Duodenal mucosa (tissue), 2 donors: Measurements from ENCODE around the gene BROX.

Experiments used
- H3K27ac ChIP-seq: one replicate; pipeline ENCODE4 v1.7.0; 2013; ENCODE audit warnings: low read depth, low read length
- H3K27me3 ChIP-seq, 2 donors: one replicate each; pipeline ENCODE4 v1.7.0; 2013; ENCODE audit warnings: low read length in 2 of 2, control low read depth in 1 of 2; ENCODE audit not compliant: insufficient read depth in 2 of 2, control insufficient read depth in 1 of 2
- H3K36me3 ChIP-seq, 2 donors: one replicate each; pipeline ENCODE4 v1.7.0; 2013; ENCODE audit warnings: low read length in 2 of 2, control low read depth in 1 of 2; ENCODE audit not compliant: insufficient read depth in 2 of 2, control insufficient read depth in 1 of 2
- H3K4me1 ChIP-seq, 2 donors: one replicate each; pipeline ENCODE4 v1.7.0; 2013; ENCODE audit warnings: low read length in 2 of 2, control low read depth in 1 of 2; ENCODE audit not compliant: insufficient read depth in 2 of 2, control insufficient read depth in 1 of 2
- H3K4me3 ChIP-seq, 2 donors: one replicate each; pipeline ENCODE4 v1.7.0; 2013; ENCODE audit warnings: low read length in 2 of 2, low read depth in 1 of 2
- H3K9ac ChIP-seq, 2 donors: one replicate each; pipeline ENCODE4 v1.7.0; 2013; ENCODE audit warnings: low read length in 2 of 2, low read depth in 1 of 2
- H3K9me3 ChIP-seq, 2 donors: one replicate each; pipeline ENCODE4 v1.7.0; 2013; ENCODE audit warnings: low read length in 2 of 2, control low read depth in 1 of 2; ENCODE audit not compliant: control insufficient read depth in 1 of 2

The BROX gene

DNA sequence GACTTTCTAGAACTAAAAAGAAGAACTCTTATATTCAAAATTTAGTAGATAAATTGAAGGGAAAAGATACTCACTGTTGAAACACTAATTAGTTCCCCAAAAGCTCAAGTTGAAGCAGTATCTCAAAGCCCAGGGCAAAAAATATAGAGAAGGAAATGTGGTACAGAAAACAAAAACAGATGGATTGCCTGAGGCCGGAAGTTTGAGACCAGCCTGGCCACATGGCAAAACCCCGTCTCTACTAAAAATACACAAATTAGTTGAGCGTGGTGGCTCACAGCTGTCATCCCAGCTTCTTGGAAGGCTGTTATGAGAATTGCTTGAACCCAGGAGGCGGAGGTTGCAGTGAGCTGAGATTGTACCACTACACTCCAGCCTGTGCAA is 60.6 kb downstream of the BROX start:
- Histone ChIP-seq H3K4me3 (no peak overlapping the region), H3K27ac (no peak overlapping the region)

DNA sequence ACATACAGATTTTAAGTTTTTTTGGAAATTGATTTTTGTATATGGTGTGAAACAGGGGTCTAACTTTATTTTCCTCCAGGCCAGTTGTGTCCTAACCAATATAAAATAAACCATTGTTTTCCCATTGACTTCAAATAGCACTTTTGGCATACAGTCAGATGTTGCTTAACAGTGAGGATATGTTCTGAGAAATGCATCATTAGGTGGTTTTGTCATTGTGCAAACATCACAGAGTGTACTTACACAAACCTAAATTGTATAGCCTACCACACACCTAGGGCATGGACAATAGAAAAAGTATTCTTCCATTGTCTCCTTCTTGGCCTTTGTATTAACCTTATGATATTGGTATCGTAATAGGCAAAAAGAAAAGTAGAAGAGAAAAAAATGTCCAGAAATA is 65.1 kb downstream of the BROX start:
- Histone ChIP-seq H3K9ac (no peak overlapping the region), H3K9me3 (no peaks in the 10 kb centered on the region), H3K4me3 (no peak overlapping the region), H3K27me3 (no peaks in the 10 kb centered on the region), H3K27ac (no peak overlapping the region), H3K36me3 (no peaks in the 10 kb centered on the region), H3K4me1 (no peaks in the 10 kb centered on the region)

More for the DNA sequence above, 60.6 kb downstream of the BROX start:
- Histone ChIP-seq H3K9ac (no peak overlapping the region), H3K9me3 (peaks cover 9 to 10% of the 10 kb centered on the region in 2 donors), H3K27me3 (no peaks in the 10 kb centered on the region), H3K4me1 (no peaks in the 10 kb centered on the region), H3K36me3 (no peaks in the 10 kb centered on the region)

DNA sequence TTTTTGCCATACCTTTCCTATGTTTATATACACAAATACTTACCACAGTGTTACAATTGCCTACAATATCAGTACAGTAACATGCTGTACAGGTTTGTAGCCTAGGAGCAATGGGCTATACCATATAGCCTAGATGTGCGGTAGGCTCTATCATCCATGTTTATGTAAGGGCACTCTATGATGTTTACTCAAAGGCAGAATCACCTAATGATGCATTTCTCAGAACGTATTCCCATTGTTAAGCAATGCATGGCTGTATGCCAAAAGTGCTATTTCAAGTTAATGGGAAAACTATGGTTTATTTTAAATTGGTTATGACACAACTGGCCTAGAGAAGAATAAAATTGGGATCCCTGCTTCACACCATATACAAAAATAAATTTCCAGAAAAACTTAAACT is 65.6 kb downstream of the BROX start:
- H3K27ac ChIP-seq, result no peak overlapping the region
- no peaks in the 10 kb centered on the region for H3K36me3 ChIP-seq
- H3K9ac ChIP-seq, result no peak overlapping the region
- no peak overlapping the region for H3K4me3 ChIP-seq
- no peaks in the 10 kb centered on the region for H3K27me3 ChIP-seq
- H3K4me1 ChIP-seq, result no peaks in the 10 kb centered on the region
- no peaks in the 10 kb centered on the region for H3K9me3 ChIP-seq

DNA sequence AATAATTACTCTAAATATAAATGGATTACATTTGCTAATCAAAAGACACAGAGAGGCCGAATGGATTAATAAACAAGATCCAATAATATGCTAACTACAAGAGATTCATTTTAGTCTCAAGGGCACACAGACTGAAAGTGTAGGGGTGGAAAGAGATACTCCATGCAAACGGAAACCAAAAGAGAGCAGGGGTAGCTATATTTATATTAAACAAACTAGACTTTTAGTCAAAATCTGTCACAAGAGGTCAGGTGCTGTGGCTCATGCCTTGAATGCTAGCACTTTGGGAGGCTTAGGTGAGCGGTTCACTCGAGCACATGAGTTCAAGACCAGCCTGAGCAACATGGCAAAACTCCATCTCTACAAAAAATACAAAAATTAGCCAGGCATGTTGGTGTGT is 68.9 kb downstream of the BROX start:
- Histone ChIP-seq H3K36me3 (no peaks in the 10 kb centered on the region), H3K27me3 (no peaks in the 10 kb centered on the region), H3K4me1 (no peaks in the 10 kb centered on the region)

DNA sequence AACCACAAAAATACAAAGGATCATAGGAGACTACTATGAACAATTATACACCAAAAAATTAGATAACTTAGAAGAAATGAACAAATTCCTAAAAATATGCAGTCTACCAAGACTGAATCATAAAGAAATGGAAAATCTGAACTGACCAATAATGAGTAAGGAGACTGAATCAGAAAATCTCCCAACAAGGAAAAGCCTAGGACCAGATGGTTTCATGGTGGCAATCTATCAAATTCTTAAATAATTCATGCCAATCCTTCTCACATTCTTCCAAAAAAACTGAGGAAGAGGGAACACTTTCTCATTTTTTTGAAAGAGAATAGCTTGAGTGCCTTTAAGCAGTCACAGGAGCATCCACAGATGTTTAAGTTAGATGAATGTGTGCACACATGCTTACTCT is 70.7 kb downstream of the BROX start:
- Histone ChIP-seq H3K4me3 (no peak overlapping the region), H3K36me3 (no peaks in the 10 kb centered on the region), H3K27me3 (no peaks in the 10 kb centered on the region), H3K4me1 (no peaks in the 10 kb centered on the region), H3K9ac (no peak overlapping the region), H3K9me3 (no peaks in the 10 kb centered on the region), H3K27ac (no peak overlapping the region)

More for the DNA sequence above, 68.9 kb downstream of the BROX start:
- Histone ChIP-seq H3K9ac (no peak overlapping the region), H3K4me3 (no peak overlapping the region), H3K27ac (no peak overlapping the region), H3K9me3 (no peaks in the 10 kb centered on the region)

DNA sequence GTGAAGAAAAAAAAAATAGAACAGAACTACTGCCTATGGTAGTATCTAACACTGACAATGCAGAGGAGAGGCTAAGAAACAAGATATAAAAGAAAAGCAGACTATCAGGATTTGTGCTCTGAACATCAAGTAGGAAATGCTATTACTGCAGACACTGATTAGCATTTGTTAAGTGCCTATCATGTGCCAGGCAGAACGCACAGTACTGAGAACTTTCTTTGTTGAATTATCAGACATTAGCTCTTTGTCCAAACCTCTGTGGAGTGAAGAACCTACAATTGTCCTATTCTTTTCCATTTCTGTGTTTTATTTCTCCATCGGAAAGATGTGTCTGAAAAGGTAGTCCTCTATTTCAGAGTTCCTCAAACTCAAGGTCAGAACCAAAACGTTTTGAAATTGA is 72.0 kb downstream of the BROX start:
- H3K4me1 ChIP-seq, result no peaks in the 10 kb centered on the region
- no peaks in the 10 kb centered on the region for H3K9me3 ChIP-seq
- H3K27me3 ChIP-seq, result no peaks in the 10 kb centered on the region
- no peaks in the 10 kb centered on the region for H3K36me3 ChIP-seq
- H3K27ac ChIP-seq, result no peak overlapping the region
- H3K9ac ChIP-seq, result no peak overlapping the region
- no peak overlapping the region for H3K4me3 ChIP-seq
